ENCODE results near the gene GEN1. TPM values are rescaled to one million over a fixed set of nuclear protein-coding genes. Genes with fewer than 3 reads are reported as not detected.

GEN1 gene
- total and polyA plus RNA-seq, 3 donors from 2014 or later: 12.8 to 59.1 (median 31.9) TPM

DNA sequence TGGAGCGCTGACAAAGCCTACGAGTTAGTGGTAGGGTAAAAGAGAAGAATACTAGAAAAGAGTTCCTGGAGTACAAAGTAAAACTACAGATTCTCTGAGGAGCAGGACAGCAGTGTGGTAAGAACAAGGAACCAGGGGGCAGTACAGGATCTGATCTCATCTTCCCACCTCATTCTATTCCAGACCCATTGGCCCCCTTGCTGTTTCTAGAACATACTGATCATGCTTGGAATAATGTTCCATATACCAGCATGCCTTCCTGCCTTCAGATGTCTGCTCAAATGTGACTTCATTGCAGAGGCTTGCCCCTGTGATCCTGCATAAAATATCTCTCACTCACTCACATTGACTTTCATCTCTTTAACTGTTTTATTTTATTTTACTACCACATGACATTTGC, 81.6 kb downstream of the GEN1 start:
- TF ChIP-seq POLR2A (IDR thresholded peaks at IDR 0.05): no peak
- TF ChIP-seq, protein P1, sequence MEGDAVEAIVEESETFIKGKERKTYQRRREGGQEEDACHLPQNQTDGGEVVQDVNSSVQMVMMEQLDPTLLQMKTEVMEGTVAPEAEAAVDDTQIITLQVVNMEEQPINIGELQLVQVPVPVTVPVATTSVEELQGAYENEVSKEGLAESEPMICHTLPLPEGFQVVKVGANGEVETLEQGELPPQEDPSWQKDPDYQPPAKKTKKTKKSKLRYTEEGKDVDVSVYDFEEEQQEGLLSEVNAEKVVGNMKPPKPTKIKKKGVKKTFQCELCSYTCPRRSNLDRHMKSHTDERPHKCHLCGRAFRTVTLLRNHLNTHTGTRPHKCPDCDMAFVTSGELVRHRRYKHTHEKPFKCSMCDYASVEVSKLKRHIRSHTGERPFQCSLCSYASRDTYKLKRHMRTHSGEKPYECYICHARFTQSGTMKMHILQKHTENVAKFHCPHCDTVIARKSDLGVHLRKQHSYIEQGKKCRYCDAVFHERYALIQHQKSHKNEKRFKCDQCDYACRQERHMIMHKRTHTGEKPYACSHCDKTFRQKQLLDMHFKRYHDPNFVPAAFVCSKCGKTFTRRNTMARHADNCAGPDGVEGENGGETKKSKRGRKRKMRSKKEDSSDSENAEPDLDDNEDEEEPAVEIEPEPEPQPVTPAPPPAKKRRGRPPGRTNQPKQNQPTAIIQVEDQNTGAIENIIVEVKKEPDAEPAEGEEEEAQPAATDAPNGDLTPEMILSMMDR (IDR thresholded peaks at IDR 0.05): no peak
- Histone ChIP-seq H3K4me3 (no peak overlapping the region), H3K27me3 (no peaks in the 10 kb centered on the region), H3K9me3 (no peaks in the 10 kb centered on the region), H3K36me3 (ENCODE audit: low read depth, missing control alignments) (no peaks in the 10 kb centered on the region), H3K27ac (no peak overlapping the region), H3K4me1 (peaks cover 10% of the 10 kb centered on the region)
- no peak for DNase-seq
- 43 to 60% methylated on average over 2 of the region's 2 CpGs for WGBS, 2 donors
- intact Hi-C loops (cut with DNase I; ENCODE audit: low total_unique reads): no loop called here

Other genes starting within 250 kb of the GEN1 start
- gene RAD51AP2, start 235.7 kb upstream of the GEN1 start, total RNA-seq: 10 to 100 TPM; 11.1 to 22.7 TPM
- 2.7 TPM for gene RAD51AP2, start 235.7 kb upstream of the GEN1 start, polyA plus RNA-seq (ENCODE audit: insufficient read depth, low read depth, low replicate concordance)
- 1 to 10 TPM; 1.4 to 1.8 TPM for gene VSNL1, start 213.4 kb upstream of the GEN1 start, total RNA-seq
- gene VSNL1, start 213.4 kb upstream of the GEN1 start, polyA plus RNA-seq (ENCODE audit: insufficient read depth, low read depth, low replicate concordance): 0.46 TPM
- 10 to 100 TPM; 73.8 to 79.0 TPM for gene SMC6, start 328 bp upstream of the GEN1 start, total RNA-seq
- gene SMC6, start 328 bp upstream of the GEN1 start, polyA plus RNA-seq (ENCODE audit: insufficient read depth, low read depth, low replicate concordance): 21.7 TPM
- gene MSGN1, start 62.3 kb downstream of the GEN1 start, total RNA-seq: not detected
- not detected for gene MSGN1, start 62.3 kb downstream of the GEN1 start, polyA plus RNA-seq (ENCODE audit: insufficient read depth, low read depth, low replicate concordance)
- gene KCNS3, start 124.5 kb downstream of the GEN1 start, total RNA-seq: 10 to 100 TPM; 17.4 to 86.9 TPM
- gene KCNS3, start 124.5 kb downstream of the GEN1 start, polyA plus RNA-seq (ENCODE audit: insufficient read depth, low read depth, low replicate concordance): 12.1 TPM

Measured in testis (tissue), 3 donors.